ENCODE measurements around the gene CFDP1.

Gene CFDP1

GRCh38 chr16:75301804-75302203, 131.5 kb downstream of the CFDP1 start:
- H3K9ac ChIP-seq (ENCODE audit: low read length): no peak overlapping the region
- H3K4me1 ChIP-seq (ENCODE audit: insufficient read depth, low read length, severe bottlenecking): peaks cover 8% of the 10 kb centered on the region
- no peaks in the 10 kb centered on the region for H3F3A ChIP-seq (ENCODE audit: insufficient read depth, low read length)
- TF ChIP-seq EZH2 (IDR thresholded peaks at IDR 0.05; ENCODE audit: borderline replicate concordance, low read length): no peak
- TF ChIP-seq, protein P1, sequence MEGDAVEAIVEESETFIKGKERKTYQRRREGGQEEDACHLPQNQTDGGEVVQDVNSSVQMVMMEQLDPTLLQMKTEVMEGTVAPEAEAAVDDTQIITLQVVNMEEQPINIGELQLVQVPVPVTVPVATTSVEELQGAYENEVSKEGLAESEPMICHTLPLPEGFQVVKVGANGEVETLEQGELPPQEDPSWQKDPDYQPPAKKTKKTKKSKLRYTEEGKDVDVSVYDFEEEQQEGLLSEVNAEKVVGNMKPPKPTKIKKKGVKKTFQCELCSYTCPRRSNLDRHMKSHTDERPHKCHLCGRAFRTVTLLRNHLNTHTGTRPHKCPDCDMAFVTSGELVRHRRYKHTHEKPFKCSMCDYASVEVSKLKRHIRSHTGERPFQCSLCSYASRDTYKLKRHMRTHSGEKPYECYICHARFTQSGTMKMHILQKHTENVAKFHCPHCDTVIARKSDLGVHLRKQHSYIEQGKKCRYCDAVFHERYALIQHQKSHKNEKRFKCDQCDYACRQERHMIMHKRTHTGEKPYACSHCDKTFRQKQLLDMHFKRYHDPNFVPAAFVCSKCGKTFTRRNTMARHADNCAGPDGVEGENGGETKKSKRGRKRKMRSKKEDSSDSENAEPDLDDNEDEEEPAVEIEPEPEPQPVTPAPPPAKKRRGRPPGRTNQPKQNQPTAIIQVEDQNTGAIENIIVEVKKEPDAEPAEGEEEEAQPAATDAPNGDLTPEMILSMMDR (IDR thresholded peaks at IDR 0.05; ENCODE audit: low read length): no peak
- H2AFZ ChIP-seq (ENCODE audit: low read length): no peak overlapping the region
- H3K4me3 ChIP-seq (ENCODE audit: low read depth, low read length, poor library complexity, severe bottlenecking): no peak overlapping the region
- H3K9me3 ChIP-seq (ENCODE audit: low read length): no peaks in the 10 kb centered on the region
- no peaks in the 10 kb centered on the region for H3K79me2 ChIP-seq (ENCODE audit: insufficient read depth, low read length)
- no peak overlapping the region for H3K27ac ChIP-seq (ENCODE audit: low read depth, low read length, poor library complexity, severe bottlenecking)
- no peak overlapping the region for H3K4me2 ChIP-seq (ENCODE audit: low read length)
- no peaks in the 10 kb centered on the region for H3K27me3 ChIP-seq (ENCODE audit: insufficient read depth, low read length)
- peaks cover 43% of the 10 kb centered on the region; the same call in 1 of the 2 replicates for H3K36me3 ChIP-seq (ENCODE audit: insufficient read depth, low read length)
- H4K20me1 ChIP-seq (ENCODE audit: insufficient read depth, low read length): no peaks in the 10 kb centered on the region
- no peaks in the 10 kb centered on the region for H3K9me2 ChIP-seq (ENCODE audit: low read depth, low read length)

DNA sequence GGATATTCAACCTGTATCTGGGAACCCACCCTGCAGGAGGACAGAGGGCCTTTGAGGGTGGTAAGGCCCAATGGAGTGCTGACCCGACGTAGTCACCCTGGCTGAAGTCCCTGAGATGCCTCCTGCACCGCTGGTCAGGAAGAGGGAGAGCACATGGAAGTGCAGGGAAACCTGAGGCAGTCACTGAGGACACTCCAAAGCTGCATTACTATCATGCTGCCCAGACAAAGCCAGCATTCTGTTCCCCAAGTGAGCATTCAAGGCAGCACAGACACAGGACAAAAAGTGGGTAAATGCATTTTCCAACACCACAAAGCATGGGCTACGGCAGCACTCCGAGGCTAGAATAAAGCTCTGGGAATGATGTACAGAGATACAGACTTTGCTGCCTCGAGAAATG, 135.0 kb downstream of the CFDP1 start:
- H3K4me2 ChIP-seq (ENCODE audit: low read length): no peak overlapping the region
- no peaks in the 10 kb centered on the region for H3K27me3 ChIP-seq (ENCODE audit: insufficient read depth, low read length)
- no peaks in the 10 kb centered on the region for H3F3A ChIP-seq (ENCODE audit: insufficient read depth, low read length)
- no peaks in the 10 kb centered on the region for H3K9me3 ChIP-seq (ENCODE audit: low read length)
- H2AFZ ChIP-seq (ENCODE audit: low read length): no peak overlapping the region
- H3K4me1 ChIP-seq (ENCODE audit: insufficient read depth, low read length, severe bottlenecking): no peaks in the 10 kb centered on the region
- H3K4me3 ChIP-seq (ENCODE audit: low read depth, low read length, poor library complexity, severe bottlenecking): no peak overlapping the region
- no peak overlapping the region for H3K9ac ChIP-seq (ENCODE audit: low read length)
- H3K27ac ChIP-seq (ENCODE audit: low read depth, low read length, poor library complexity, severe bottlenecking): no peak overlapping the region
- TF ChIP-seq EZH2 (IDR thresholded peaks at IDR 0.05; ENCODE audit: borderline replicate concordance, low read length): no peak
- TF ChIP-seq, protein P1 (IDR thresholded peaks at IDR 0.05; ENCODE audit: low read length): no peak
- H3K36me3 ChIP-seq (ENCODE audit: insufficient read depth, low read length): peaks cover 38% of the 10 kb centered on the region; the same call in 1 of the 2 replicates
- H3K79me2 ChIP-seq (ENCODE audit: insufficient read depth, low read length): no peaks in the 10 kb centered on the region
- no peaks in the 10 kb centered on the region for H3K9me2 ChIP-seq (ENCODE audit: low read depth, low read length)
- H4K20me1 ChIP-seq (ENCODE audit: insufficient read depth, low read length): no peaks in the 10 kb centered on the region

GRCh38 chr16:75296606-75297005, 136.7 kb downstream of the CFDP1 start:
- Histone ChIP-seq H3K4me3 (ENCODE audit: low read depth, low read length, poor library complexity, severe bottlenecking) (no peak overlapping the region), H4K20me1 (ENCODE audit: insufficient read depth, low read length) (no peaks in the 10 kb centered on the region), H3K9me2 (ENCODE audit: low read depth, low read length) (no peaks in the 10 kb centered on the region), H3K4me1 (ENCODE audit: insufficient read depth, low read length, severe bottlenecking) (no peaks in the 10 kb centered on the region), H3K79me2 (ENCODE audit: insufficient read depth, low read length) (no peaks in the 10 kb centered on the region), H3K36me3 (ENCODE audit: insufficient read depth, low read length) (peaks cover 47% of the 10 kb centered on the region; the same call in 1 of the 2 replicates), H3K27me3 (ENCODE audit: insufficient read depth, low read length) (no peaks in the 10 kb centered on the region), H3F3A (ENCODE audit: insufficient read depth, low read length) (no peaks in the 10 kb centered on the region), H3K9me3 (ENCODE audit: low read length) (no peaks in the 10 kb centered on the region), H3K4me2 (ENCODE audit: low read length) (no peak overlapping the region), H3K27ac (ENCODE audit: low read depth, low read length, poor library complexity, severe bottlenecking) (no peak overlapping the region), H2AFZ (ENCODE audit: low read length) (no peak overlapping the region), H3K9ac (ENCODE audit: low read length) (no peak overlapping the region)
- TF ChIP-seq, protein P1 (IDR thresholded peaks at IDR 0.05; ENCODE audit: low read length): no peak
- TF ChIP-seq EZH2 (IDR thresholded peaks at IDR 0.05; ENCODE audit: borderline replicate concordance, low read length): no peak

Measured in OCI-LY1 (cell line).